CD4-positive, alpha-beta T cell treated with Interleukin-10 for 1 hour (primary cell): Measurements from ENCODE around the gene MRPL33.

ENCODE experiments used
- DNase-seq: peaks from one replicate; pipeline ENCODE4 v3.0.0-alpha.2; 2020

MRPL33 gene

DNA sequence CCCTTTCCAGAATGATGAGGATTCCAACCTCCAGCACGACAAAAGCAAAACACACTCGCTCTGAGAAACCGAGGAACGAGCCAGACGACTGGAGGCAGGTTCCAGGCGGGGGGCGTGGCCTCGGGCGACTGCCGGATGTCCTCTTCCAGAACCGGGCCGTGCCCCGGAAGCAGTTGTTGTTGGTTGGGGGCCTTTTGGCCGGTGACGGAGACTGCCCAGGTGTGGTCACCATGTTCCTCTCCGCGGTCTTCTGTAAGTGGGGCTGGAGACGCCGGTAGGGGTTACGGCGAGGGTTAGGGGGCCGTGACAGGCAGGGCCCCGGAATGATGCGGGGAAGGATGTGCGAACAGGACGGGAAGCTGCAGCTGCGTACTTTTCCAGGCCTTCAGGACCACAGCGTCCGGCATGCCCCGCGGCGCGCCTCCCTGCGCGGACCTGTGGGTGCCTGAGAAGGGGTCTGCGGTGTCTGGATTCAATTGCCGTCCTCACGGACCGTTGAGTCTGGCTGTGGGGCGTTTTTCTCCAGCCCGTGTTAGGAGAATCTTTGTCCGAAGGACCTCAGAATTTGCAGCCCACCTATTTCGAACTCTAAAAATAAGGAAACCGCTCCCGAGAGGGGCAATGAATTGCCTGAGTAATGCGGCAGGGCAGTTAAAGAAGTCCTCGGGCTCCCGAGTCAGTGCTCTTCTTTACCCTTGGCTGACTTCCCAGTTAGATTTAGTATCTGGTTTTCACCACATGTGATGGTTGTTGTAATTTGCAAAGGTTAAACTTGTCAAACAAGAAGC, at the start of gene MRPL33:
Gene MRPL33, plus strand, starts transcription at position 172 of the 788 bp plus-strand sequence. Its CDS starts 59 bp downstream, at position 231.
- peak; percentile 90 for DNase-seq

DNA sequence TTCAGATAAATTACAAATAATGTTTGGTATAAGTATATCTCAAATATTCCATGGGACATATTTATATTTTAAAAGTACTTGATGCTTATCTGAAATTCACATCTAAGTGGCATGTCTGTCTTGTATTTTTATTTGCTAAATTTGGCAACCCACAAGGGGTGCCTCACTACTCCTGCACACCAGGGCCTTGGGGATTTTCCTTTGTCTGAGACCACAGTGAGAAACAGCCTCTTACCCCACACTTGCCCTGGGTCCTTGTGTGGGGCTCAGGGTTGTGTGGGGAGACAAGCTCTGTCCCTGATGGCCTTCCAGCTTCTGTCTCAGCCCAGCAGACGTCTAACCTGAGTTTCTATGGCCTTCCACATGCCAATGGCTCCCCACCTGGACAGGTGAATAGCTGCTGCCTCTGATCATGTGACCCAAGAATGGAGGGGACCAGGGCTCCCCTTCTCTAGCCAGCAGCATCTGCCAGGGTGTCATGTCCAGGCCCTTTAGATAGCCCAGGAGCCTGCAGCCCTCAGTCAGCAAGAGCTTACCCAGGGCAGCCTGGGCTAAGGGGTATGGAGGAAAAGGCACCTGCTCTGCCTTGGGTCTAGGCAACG, 49.5 kb upstream of the MRPL33 start:
- no peak for DNase-seq

DNA sequence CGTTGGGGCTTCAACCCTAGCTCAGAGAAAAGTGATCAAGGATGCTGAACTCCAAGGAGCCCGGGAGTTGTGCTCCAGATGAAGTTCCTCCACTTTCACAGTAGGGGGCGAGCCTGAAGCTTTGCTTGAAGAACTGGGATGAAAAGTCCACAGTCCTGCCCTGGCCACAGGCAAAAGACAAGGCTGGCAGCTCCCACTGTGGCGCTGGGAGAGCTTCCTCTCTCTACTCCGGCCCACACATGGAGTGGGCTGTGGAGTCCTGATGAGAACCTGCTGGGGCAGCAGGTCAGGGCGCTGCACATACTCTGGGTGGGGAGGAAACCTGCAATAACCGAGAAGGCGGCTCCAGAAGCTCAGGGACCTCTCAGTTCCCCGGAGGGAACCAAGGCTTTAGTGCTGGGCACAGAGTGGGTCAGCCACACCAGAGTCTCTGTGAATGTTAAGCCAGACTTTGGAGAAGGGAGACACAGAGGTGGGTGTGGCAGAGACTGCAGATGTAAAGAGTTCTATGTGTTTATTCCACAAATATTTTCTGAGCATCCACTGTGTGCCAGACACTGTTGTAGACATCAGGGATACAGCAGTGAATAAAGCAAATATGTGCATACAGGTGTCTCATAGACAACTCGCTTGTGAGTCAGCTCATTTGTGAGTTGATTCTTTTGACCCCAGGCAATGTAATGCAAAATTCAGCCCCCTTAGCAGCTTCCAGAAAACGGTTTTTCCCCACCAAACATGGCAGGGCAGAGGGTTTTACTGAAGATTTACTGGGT, 48.0 kb upstream of the MRPL33 start:
- DNase-seq = peak; percentile 31

DNA sequence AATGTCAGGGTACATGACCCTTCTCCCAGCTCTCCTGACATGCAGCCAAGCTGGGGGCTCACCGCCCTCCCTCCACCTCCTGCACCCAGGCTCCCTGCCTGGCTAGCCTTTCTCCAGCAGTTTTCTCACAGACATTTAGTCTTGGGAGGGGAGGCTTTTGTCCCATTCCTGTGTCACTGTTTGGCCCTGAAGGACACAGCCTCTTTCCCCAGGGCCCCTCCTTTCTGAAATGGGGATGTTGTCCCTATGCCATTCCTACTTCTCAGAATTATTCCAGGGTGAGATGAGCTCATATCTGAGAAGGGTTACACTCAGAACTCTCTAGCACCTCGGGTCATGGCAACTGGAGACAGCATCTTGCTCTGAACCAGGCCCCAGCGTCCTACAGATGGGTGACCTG, 47.3 kb upstream of the MRPL33 start:
- DNase-seq = no peak

DNA sequence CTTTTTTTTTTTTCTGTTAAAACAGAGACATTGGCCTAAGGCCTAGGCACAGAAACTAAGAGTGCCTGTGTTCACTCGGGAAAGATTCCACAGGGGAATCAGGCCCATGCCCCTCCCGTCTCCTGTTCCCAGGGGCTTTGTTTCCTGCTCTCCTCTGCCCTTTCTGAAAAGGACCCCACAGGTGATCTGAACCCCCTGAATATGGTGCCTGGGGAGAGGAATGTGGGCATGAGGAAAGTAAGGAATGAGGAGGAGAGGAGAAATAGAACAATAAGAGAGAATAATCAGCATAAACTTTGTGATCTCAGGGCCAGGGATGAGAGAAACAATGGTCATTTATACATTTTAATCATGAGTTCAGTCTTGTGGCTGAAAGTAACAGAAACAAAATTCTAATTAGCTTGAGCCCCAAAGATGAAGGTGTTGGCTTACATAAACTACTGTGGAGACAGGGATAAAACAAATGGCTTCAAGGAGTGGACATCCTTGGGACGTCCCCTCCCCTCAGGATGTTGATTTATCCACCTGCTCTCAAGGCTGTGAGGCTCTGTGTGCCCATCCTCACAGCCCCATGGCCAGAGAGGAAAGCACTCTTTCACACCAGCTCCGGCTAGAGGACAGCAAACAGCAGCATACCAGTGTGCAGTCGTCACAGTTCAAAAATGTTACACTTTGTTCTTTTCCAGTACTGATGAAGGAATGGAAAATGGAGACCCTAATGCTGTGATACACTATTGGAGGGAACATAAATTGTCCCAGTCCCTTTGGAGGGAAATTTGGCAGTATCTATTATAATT, 46.4 kb upstream of the MRPL33 start:
- DNase-seq = no peak

DNA sequence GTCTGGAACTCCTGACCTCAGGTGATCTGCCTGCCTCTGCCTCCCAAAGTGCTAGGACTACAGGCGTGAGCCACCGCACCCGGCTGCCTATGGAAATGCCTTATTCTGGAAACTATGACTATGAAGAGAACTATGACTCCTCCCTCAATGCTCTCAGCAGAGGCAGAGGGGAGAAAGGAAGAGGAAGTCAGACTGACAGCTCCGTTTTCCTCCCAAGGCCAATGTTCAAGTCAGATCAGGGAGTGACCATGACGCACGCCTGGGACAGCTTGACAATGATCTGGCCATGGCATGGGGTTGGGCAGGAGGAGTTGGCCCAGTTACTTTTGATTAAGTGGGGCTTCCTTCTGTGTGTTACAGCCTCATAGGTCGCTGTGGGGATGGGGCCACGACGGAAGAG, 44.3 kb upstream of the MRPL33 start:
- no peak for DNase-seq

DNA sequence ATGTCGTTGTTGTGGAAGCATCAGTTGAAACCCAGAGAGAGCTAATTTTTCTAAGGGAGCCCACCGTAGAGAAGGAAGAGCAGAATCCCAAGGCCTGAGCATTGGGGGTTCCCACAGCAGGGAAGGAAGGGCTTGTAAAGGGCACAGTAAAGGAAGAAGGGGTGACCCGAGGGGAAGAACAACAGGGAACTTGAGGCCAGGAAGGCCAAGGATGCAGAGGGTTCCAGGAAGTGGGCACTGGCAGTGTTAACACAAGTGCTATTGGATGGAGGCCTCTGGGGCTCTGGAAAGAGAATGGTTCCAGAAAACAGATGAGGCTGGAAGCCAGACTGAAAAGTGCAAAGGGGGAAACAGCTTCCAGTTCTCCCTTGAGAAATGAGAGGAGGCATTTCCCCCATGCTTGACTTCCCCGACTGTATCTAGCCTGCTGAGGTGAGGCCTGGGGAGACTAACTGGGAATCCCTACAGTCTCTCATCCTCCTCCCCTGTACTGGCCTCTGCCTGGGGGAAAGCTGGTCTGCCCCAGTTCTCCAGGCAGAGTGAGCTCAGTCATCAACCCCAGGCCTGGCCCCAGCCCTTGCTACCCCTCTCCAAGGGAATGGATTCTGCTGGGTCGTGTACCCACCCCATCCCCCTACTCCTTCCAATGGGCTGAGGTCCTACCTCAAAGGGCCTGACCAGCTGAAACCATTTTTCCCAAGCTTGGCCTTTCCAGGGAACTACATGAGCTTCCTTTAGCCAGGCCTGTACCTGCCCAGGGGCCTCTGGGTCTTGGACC, 43.2 kb upstream of the MRPL33 start:
- no peak for DNase-seq

DNA sequence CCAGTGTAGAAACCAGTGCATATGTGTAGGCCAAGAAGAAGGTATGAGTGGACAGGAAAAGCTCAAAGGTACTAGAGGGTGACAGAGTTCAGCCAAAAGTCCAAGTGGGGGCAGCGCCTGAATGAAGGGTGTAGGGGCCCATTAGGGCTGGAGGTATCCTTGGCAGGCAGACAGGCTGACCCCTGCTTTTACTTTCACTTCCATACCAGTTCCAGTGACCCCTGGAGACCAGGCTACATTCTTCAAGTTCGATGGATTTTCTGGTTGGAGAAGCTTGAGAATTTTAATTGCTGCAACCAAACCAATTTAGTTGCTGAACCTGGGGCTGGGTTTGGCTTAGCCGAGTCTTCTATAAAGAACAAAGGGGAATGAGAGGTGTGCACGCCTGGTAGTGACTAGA, 42.3 kb upstream of the MRPL33 start:
- DNase-seq = no peak

DNA sequence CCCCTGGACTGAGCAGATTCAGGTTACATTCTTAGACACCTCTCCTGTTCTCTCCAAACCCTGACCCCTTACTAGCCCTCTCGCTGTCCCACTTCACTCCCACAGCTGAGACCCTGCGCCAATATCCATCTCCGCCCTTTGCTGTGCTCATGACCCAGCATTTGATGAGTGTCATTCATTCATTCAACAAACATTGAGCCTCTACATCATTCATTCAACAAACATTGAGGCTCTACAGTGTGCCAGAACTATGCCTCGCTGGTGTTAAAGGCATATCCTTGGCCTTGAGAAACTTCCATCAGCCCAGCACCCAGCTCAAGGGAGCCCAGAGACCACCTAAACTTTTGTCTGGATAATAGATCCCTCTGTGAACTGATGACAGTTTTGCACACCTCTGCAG, 41.9 kb upstream of the MRPL33 start:
- no peak for DNase-seq

DNA sequence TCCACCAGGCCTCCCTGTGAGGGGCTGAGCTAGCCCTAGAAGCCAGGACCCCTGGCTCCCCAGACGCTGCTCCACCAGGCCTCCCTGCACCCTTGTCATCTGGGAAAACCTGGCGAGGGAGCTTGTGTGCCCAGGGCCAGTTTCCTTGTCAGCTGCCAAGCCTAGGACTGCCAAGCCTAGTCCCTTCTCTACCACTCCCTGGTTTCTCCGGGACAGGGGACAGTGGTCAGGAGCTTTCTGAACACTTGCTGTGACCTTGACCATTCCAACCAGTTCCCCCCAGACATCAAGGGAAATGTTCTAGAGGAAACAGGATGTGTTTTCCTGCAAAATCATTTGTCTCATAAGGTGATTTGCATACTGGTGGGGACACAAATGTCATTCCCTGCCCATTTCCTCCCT, 41.3 kb upstream of the MRPL33 start:
- no peak for DNase-seq

DNA sequence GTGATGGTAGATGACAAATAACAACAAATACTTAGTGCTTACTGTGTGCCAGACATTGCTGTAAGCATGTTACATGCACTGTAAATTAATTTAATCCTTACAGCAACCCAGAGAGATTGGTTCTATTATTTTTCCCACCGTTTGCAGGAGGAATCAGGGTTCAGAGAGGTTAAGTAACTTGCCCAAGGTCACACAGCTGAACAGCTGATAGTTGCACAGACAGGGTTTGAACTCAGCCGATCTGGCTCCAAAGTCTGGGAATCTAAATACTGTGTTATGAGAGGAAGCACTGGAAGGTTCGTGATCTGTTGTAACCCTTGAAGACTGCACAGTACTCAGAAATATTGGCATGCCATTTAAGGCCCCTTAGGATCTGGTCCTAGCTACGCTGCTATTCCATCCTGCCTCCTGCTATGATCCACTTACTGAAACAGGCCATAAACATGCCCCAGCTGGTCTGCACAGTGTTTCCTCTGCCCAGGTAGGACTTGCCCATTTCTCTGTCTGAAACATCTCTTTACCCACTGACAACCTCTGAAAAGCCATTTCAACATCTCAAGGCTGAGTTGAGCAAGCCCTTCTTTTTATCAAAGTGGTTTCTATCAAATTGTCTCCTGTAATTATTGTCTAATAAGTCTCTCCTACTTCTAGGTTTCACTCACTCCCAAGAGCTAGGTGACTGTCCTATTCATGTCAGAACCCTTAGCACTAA, 40.4 kb upstream of the MRPL33 start:
- no peak for DNase-seq

DNA sequence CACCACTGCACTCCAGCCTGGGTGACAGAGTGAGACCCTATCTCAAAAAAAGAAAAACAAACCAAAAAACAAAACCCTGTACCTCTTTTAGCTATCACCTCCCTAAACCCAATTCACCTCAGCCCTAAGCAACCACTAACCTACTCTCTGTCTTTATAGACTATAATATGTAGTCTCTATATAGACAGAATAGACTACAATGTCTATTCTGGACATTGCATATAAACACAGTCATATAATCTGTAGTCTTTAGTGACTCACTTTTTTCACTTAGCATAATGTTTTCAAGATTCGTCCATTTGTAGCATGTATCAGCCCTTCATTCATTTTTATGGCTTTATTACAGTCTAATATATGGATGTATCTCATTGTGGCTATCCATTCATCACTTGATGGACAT, 37.2 kb upstream of the MRPL33 start:
- no peak for DNase-seq

DNA sequence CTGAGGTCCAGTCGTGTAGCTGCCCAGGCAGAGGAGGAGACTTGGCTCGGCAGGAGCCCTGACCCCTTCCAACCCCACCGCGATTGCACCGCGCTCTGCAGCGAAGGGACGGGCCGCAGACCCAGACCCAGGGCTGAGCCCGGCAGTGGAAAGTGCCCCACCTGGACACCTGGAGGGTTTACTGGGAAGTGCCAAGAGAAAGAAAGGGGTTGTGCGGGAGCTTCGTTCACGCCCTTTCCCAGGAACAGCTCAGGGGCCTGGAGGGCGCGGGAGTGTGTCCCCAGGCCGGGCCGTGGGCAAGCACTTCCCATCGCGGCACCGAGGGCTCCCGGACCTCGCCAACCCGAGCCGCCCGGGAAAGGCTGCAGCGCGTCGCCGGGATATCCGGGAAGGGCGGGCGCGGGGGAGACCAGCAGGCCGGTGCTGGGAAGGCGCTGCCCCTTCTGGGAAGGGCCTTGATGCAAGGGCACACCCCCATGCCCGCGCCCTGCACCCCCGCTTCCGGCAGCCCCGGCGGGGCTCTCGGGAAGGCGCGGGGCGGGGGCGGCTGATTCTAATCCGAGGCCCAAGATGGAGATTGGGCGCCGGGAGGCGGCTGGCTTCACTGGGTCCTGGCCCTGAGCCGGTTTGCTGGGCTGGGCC, 36.1 kb upstream of the MRPL33 start:
- DNase-seq = peak; percentile 59

DNA sequence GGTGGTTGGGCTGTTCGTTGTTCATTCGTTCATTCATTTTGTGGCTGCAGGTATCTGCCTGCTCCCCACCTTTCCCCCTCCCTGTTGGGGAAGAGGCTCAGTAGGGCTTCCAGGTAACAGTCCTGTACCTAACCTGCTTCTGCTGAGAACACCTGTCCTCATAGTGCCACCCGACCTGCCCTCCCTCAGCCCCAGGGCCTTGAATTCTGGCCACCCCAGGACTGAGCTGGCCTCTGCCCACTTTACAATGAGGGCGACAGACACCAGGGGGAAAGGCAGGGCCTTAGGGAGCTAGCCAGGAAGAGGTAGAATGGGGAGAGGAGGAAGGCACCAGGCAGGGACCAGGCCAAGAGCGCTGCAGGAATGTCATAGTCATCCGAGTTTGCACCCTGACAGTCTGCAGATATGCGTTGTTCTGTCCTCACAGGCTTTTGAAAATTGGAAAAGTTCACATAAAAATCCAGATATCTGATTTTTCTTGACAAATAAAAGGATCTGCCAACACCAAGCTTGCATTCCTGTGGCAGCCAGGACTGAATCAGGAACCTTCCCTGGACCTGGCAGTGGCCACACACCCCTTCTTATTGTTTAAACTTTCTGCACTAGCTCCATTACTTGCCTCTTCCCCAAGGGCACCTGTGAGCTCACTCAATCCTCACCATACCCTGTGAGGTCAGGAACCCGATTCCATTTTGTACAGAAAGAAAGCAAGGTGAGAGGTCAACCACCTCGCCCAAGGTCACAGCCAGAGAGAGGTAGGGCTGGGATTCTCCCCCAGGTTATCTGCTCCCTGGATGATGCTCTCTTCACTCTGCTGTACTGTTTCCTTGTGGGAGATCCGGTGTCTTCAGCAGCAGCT, 35.3 kb upstream of the MRPL33 start:
- DNase-seq = no peak

DNA sequence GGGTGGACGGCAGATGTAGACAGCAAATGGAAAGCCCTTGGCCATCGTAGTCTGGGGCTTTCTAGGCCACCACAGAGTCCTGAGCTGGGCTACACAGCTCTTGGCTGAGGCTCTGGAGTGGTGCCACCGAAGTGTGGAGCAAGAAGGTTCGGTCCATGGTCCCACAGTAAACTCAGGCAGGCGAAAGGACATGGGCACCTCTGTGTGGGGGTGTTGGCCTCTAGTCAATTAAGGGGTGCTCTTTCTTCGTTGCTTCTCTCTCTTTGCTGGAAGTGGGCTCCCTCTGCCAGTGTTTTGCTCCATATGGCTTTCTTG, 34.7 kb upstream of the MRPL33 start:
- DNase-seq = no peak

DNA sequence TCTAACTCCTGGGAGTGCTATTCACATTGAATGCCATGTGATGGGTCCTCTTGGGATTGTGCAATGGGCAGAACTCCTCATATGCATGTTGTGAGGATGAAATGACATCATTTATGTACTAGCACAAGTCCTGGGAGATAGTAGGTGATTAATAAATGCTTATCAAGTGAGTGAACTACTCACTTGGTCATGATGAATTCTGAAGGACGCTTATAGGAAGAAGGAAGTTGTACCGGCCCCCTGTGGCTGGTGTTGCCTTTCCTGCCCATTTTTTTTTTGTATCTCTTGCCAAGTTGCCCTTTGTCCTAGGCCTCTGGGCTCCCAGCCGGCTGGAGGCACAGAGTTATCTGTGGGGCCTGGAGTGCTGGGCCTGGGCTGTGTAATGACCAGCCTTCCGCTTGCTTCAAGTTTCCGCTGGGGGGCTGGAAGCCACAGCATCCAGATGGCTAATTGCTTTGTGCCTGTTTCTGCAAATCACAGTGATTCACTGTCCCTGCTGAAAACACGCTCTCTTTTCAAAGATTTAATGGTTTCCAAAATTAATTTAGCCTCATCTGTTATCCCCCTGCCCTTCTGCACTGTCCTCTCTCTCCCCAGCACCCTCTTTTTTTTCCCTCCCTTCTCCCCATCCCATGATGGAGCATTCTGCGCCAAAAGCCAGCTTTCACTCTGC, 33.7 kb upstream of the MRPL33 start:
- DNase-seq = no peak

DNA sequence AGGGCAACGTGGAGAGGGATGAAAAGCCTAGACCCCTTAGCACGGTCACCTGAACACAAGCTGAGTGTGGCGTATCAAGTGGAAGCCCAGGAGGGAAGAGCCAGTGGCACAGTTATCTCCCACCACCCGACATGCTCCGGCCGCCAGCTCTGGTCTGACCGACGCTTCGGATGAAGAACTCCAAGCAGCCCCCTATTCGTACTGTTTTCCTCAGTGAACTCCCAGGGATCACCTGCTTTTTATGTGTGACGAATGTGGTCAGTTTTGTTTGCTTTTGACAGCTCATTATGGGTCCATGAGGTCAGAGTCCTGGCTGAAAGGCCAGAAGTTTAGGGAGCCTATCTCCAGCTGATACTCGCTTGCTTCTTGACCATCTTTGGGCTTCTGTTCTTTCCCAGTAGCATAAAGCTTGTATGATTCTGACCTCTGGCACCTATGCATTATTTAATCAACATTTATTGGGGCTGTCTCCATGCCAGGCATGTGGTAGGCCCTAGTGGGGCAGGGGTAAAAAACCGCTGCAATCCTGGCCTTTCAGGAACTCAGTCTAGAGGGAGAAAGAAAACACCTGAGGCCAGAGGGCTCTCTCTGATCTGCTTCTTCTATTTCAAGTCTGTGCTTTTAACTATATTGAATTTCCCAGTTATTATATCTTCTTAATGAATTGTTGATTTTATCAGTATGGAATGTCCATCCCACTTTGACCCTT, 33.0 kb upstream of the MRPL33 start:
- DNase-seq = no peak

DNA sequence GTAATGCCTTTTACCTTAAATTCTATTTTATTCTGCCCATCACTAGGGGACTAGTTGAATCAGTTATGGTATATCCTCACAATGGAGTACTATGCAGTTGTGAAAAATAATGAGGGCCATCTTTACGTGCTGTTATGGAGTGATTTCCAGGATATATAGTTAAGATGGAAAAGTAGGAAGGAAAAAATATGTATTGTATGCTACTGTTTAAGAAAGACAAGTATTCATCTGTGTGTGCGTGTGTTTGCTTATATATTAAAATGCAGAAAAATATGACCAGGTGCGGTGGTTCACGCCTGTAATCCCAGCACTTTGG, 32.5 kb upstream of the MRPL33 start:
- no peak for DNase-seq

DNA sequence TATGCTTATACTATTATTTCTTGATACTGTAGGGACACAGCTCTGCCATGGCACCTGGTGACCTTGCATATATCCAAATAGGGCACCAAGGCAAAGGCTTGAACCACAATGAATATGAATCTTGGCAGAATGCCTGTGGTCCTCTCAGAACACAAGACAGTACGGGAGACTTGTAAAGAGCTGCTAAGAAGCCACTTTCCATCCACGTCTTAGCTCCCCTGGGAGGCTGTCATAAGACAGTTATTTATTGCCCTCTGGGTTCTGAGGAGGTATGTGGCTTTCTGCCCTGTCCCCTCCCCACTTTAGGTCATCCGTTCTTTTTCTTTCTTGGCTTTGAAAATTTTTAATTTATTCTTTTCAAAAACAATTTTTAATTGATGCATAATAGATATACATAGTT, 29.8 kb upstream of the MRPL33 start:
- no peak for DNase-seq
